Bone marrow (tissue), 2 donors: ENCODE measurements around the gene FAM114A2.
"Not testable (repeated sequence)": the region's sequence is repeated elsewhere in the genome, so short reads cannot be mapped to it uniquely, and the experiment has no call there.

Experiments
- DNase-seq, 2 donors: peaks; one replicate each; lab custom pipeline; 2025; lab: John Stamatoyannopoulos, UW

The FAM114A2 gene

GRCh38 chr5:154038707-154039457 is at the start of gene FAM114A2, which contains the start of gene MFAP3:
Gene FAM114A2, minus strand, starts transcription at chr5:154038910. Its CDS starts 3,957 bp downstream, at chr5:154034953.
Gene MFAP3, plus strand, starts transcription at chr5:154038967. Its CDS starts 10,756 bp downstream, at chr5:154049723.
- peak; percentile 64 to 76 for DNase-seq

GRCh38 chr5:154087260-154087659 is 48.5 kb upstream of the FAM114A2 start:
- DNase-seq, result no peak

GRCh38 chr5:154086641-154087040 is 47.9 kb upstream of the FAM114A2 start:
- no peak for DNase-seq

- no peak for DNase-seq
These were observed 47.4 kb upstream of the FAM114A2 start for GRCh38 chr5:154086146-154086545.

- DNase-seq, result no peak
These were observed 45.4 kb upstream of the FAM114A2 start for GRCh38 chr5:154084062-154084639.

- DNase-seq, result no peak
These were observed 42.5 kb upstream of the FAM114A2 start for GRCh38 chr5:154081246-154081645.

GRCh38 chr5:154078272-154078671 is 39.6 kb upstream of the FAM114A2 start:
- DNase-seq, result no peak

GRCh38 chr5:154077696-154078095 is 39.0 kb upstream of the FAM114A2 start:
- no peak for DNase-seq

GRCh38 chr5:154076240-154076922 is 37.7 kb upstream of the FAM114A2 start:
- no peak for DNase-seq

GRCh38 chr5:154072414-154073171 is 33.9 kb upstream of the FAM114A2 start:
- peak; percentile 59 to 79 for DNase-seq

- no peak for DNase-seq
These were observed 33.2 kb upstream of the FAM114A2 start for GRCh38 chr5:154071799-154072413.

- not testable (repeated sequence) for DNase-seq
These were observed 31.1 kb upstream of the FAM114A2 start for GRCh38 chr5:154069854-154070253.

- DNase-seq, result no peak
These were observed 27.3 kb upstream of the FAM114A2 start for GRCh38 chr5:154065971-154066370.

- DNase-seq, result no peak
These were observed 24.7 kb upstream of the FAM114A2 start for GRCh38 chr5:154063372-154063771.

GRCh38 chr5:154060606-154061005 is 21.9 kb upstream of the FAM114A2 start:
- DNase-seq, result no peak

- DNase-seq, result no peak
These were observed 20.9 kb upstream of the FAM114A2 start for GRCh38 chr5:154059583-154059982.

- no peak for DNase-seq
These were observed 20.3 kb upstream of the FAM114A2 start for GRCh38 chr5:154059039-154059430.

- DNase-seq, result no peak
These were observed 19.6 kb upstream of the FAM114A2 start for GRCh38 chr5:154058055-154059038.

GRCh38 chr5:154055201-154055600 is 16.5 kb upstream of the FAM114A2 start:
- no peak for DNase-seq

- DNase-seq, result no peak
These were observed 14.8 kb upstream of the FAM114A2 start for GRCh38 chr5:154053468-154053867.

GRCh38 chr5:154049636-154050035 is 10.9 kb upstream of the FAM114A2 start:
- no peak for DNase-seq
